NCI-H1105 (cell line): ENCODE results near the gene ASAP2.

ENCODE experiments used
- DNase-seq: peaks from one replicate; lab custom pipeline; 2025; lab: John Stamatoyannopoulos, UW

Gene ASAP2

GRCh38 chr2:9205963-9206948 is at the start of gene ASAP2:
Gene ASAP2, plus strand, starts transcription at chr2:9206812. Its CDS starts 293 bp downstream, at chr2:9207105.
- DNase-seq, result peak; percentile 59

DNA sequence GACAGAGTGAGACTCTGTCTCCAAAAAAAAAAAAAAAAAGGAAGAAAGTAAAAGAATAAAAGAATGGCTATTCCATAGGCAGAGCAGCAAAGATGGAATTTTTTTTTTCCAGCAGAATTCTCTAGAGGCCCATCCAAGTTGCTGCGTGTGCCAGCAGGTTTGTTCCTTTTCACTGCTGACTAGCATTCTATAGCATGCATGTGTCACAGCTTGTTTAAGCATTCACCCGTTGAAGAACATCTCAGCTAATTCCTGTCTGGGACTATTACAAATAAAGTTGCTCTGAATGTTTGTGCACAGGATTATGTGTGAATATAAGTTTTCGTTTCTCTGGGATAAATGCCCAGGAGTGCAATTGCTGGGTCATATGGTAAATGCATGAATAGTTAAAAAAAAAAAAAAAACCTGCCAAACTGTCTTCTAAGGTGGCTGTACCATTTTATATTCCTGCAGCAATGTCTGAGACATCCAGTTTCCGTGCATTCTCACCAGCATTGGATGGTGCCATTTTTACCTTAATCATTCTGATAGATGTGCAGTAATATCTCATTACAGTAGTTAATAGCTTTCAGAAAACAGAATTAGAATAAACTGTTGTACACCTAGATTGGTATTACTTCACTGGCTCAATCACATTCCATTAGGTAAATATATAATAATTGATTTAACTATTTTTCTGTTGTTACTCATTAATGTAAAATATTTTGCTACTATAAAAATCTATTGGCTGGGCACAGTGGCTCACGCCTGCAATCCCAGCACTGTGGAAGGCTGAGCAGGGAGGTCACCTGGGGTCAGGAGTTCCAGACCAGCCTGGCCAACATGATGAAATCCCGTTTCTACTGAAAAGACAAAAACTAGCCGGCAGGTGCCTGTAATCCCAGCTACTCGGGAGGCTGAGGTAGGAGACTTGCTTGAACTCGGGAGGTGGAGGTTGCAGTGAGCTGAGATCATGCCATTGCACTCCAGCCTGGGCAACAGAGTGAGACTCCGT is 47.5 kb upstream of the ASAP2 start:
- DNase-seq, result no peak

DNA sequence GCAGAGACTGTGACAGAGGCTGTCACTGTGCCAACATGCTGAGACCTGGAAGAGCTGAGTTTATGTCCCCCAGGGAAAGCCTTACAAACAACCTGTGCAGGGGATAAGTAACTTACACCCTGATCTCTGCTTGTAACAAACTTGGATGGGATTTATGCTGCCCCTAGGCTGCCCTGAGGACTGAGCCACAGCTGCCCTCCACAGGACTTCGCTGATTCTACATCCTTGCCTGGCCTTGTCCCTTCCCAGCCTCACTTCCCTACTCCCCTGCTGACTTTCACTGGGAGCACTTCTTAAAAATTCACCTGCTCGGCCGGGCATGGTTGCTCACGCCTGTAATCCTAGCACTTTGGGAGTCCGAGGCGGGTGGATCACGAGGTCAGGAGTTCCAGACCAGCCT is 45.9 kb upstream of the ASAP2 start:
- DNase-seq, result no peak

DNA sequence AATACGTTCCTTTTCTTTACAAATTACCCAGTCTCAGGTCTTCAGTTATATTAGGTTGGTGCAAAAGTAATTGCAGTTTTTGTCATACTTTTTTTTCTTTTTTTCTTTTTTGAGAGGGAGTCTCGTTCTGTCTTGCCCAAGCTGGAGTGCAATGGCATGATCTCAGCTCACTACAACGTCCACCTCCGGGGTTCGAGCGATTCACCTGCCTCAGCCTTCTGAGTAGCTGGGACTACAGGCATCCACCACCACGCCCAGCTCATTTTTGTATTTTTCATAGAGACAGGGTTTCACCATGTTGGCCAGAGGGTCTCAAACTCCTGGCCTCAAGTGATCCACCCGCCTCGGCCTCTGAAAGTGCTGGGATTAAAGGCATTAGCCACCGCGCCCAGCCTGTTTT is 43.8 kb upstream of the ASAP2 start:
- DNase-seq, result no peak

- no peak for DNase-seq
Observed at GRCh38 chr2:9163306-9164111, 43.1 kb upstream of the ASAP2 start.

DNA sequence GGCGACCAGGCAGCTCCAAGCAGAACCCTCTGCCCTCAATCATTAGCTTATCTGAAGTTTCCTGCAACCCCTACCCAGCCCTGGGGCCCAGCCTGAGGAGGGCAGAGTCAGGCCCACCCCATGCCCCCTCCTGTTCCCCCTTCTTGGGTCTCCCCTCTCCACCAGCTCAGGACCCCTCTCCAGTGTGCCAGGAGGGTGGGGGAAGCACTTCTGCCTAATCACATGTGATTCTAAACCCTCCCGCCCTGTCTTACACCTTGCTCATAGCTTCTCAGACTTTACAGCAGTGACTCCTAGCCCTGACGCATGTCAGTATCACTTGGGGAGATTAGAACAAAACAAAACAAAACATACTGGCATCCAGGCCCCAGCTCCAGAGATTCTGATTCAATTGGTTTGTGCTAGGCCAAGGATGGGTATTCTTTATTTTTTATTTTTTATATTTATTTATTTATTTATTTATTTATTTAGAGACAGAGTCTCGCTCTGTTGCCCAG is 42.5 kb upstream of the ASAP2 start:
- DNase-seq, result no peak

GRCh38 chr2:9165625-9166024 is 41.0 kb upstream of the ASAP2 start:
- DNase-seq, result no peak

DNA sequence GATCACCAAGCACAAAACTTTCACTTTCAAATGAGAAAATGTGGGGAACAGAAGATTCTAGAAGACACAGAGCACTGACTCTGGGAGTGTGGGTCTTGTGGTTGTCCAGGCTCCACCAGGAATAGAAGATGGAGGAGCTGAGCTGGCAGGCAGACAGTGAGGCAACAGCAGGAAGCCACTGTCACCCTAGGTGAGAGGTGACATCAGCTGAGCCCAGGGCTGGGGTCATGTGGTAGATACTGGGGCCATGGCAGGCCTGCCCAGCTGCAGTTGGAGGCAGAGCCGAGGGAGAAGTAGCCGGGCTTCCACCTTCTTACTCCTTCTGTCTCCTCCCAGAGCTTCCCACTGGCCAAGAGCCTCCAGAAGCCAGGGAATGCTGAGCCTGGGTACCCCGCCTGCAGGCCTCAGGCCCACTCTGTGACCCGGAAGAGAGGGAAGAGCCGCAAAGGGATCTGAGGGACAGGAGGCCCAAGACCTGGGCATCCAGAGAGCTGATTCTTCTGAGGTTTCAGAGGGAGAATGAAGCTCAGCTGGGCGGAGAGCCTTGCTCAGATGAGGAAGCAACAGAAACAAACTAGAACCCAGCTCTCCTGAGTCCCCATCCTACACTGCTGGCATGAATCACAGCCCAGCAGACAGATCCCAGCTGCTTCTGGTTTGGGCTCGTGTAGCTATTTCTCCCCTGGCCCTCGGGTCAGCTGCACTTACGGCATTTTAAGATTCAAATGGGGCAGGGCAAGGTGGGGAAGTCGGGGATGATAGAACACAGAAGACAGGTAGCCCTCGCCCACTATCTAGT is 39.8 kb upstream of the ASAP2 start:
- DNase-seq, result no peak

- DNase-seq, result no peak
Observed at GRCh38 chr2:9167718-9168657, 38.6 kb upstream of the ASAP2 start.

- DNase-seq, result no peak
Observed at GRCh38 chr2:9168821-9169221, 37.8 kb upstream of the ASAP2 start.

- no peak for DNase-seq
Observed at GRCh38 chr2:9169349-9170107, 37.1 kb upstream of the ASAP2 start.

- DNase-seq, result no peak
Observed at GRCh38 chr2:9170458-9171130, 36.0 kb upstream of the ASAP2 start.

- DNase-seq, result peak; percentile 3
Observed at GRCh38 chr2:9174771-9175437, 31.7 kb upstream of the ASAP2 start.

- DNase-seq, result peak; percentile 16
Observed at GRCh38 chr2:9178110-9178903, 28.3 kb upstream of the ASAP2 start.

DNA sequence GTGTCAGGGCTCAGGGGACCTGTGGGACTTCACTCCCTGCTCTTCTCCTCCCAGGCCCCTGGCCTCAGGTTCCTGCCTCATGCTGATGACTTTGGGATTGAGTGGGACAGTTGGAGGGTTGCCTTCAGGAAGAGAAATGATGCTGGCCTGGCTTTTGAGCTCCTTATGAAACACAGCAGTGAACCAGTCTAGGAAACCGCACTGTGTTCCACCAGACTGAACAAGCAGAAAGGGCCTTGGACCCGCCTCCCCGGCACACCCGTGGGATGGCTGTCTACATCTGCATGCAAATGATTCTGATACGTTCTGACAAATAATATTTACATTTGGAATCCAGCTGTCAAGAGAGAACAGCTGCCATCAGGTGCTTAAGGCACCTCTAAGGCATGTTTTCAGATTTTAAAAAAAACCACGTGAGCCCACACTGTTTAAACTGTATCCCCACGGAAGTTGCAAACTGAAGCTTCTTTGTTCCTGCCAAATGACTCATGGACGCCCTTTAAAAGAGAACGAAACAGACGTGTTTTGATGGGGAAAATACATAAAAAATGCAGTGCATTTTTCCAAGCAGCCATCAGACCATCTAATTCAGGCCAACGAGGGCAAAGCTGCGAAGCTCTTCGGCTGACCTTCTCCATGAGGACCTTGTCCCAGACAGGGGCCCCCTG is 27.6 kb upstream of the ASAP2 start:
- peak; percentile 55 for DNase-seq

- DNase-seq, result no peak
Observed at GRCh38 chr2:9179572-9180201, 26.9 kb upstream of the ASAP2 start.
